Measurements from ENCODE around the gene UBQLN3. TPM values are rescaled to one million over a fixed set of nuclear protein-coding genes. Genes with fewer than 3 reads are reported as not detected.

The UBQLN3 gene
- polyA plus RNA-seq, 3 donors from 2014 or later, result not detected

GRCh38 chr11:5524756-5525155 is 15.0 kb upstream of the UBQLN3 start:
- Mint-ChIP-seq H3K36me3 (no peaks in the 10 kb centered on the region), H3K4me3 (no peak overlapping the region), H3K9me3 (no peaks in the 10 kb centered on the region), H3K27me3 (ENCODE audit: low read depth in 3 of 3) (peaks cover 2 to 4% (median 4%) of the 10 kb centered on the region in 3 donors), H3K27ac (no peak overlapping the region), H3K4me1 (no peaks in the 10 kb centered on the region)
- no peak for DNase-seq

GRCh38 chr11:5522308-5522707 is 12.6 kb upstream of the UBQLN3 start:
- H3K9me3 Mint-ChIP-seq, result peaks cover 0 to 2% (median 0%) of the 10 kb centered on the region in 6 donors
- peaks cover 0 to 4% (median 2%) of the 10 kb centered on the region in 3 donors for H3K27me3 Mint-ChIP-seq (ENCODE audit: low read depth in 3 of 3)
- no peak for DNase-seq
- H3K4me3 Mint-ChIP-seq, result no peak overlapping the region
- no peaks in the 10 kb centered on the region for H3K4me1 Mint-ChIP-seq
- H3K27ac Mint-ChIP-seq, result no peak overlapping the region
- H3K36me3 Mint-ChIP-seq, result no peaks in the 10 kb centered on the region

GRCh38 chr11:5521540-5521939 is 11.8 kb upstream of the UBQLN3 start:
- DNase-seq, result no peak
- no peak overlapping the region for H3K4me3 Mint-ChIP-seq
- H3K27ac Mint-ChIP-seq, result no peak overlapping the region
- H3K4me1 Mint-ChIP-seq, result no peaks in the 10 kb centered on the region
- H3K36me3 Mint-ChIP-seq, result no peaks in the 10 kb centered on the region
- peaks cover 0 to 2% (median 0%) of the 10 kb centered on the region in 6 donors for H3K9me3 Mint-ChIP-seq
- H3K27me3 Mint-ChIP-seq (ENCODE audit: low read depth in 3 of 3), result peaks cover 0 to 4% (median 0%) of the 10 kb centered on the region in 3 donors

GRCh38 chr11:5516599-5516998 is 6.8 kb upstream of the UBQLN3 start, which contains the start of gene UBQLNL:
TSS of gene UBQLNL (minus strand) at chr11:5516699. CDS start at chr11:5516441, 258 bp downstream.
- DNase-seq, result no peak
- H3K9me3 Mint-ChIP-seq, result peaks cover 0 to 2% (median 0%) of the 10 kb centered on the region in 6 donors

GRCh38 chr11:5514841-5515240 is 5.1 kb upstream of the UBQLN3 start:
- no peaks in the 10 kb centered on the region for H3K4me1 Mint-ChIP-seq
- no peak overlapping the region for H3K4me3 Mint-ChIP-seq
- H3K27ac Mint-ChIP-seq, result no peak overlapping the region

More at GRCh38 chr11:5516599-5516998, 6.8 kb upstream of the UBQLN3 start, which contains the start of gene UBQLNL:
- no peak within 1 kb of the TSS for H3K4me3 Mint-ChIP-seq
- H3K36me3 Mint-ChIP-seq, result no peaks in the 10 kb centered on the region
- no peaks in the 10 kb centered on the region for H3K4me1 Mint-ChIP-seq
- H3K27ac Mint-ChIP-seq, result no peak within 1 kb of the TSS
- peaks cover 0 to 2% (median 0%) of the 10 kb centered on the region in 3 donors for H3K27me3 Mint-ChIP-seq (ENCODE audit: low read depth in 3 of 3)

GRCh38 chr11:5508605-5509004 is 1.2 kb downstream of the UBQLN3 start:
- Mint-ChIP-seq H3K4me1 (no peaks in the 10 kb centered on the region), H3K36me3 (no peaks in the 10 kb centered on the region), H3K4me3 (no peak overlapping the region), H3K9me3 (no peaks in the 10 kb centered on the region), H3K27ac (no peak overlapping the region), H3K27me3 (ENCODE audit: low read depth in 3 of 3) (peaks cover 0 to 12% (median 0%) of the 10 kb centered on the region in 3 donors)
- no peak for DNase-seq

More at GRCh38 chr11:5514841-5515240, 5.1 kb upstream of the UBQLN3 start:
- Mint-ChIP-seq H3K27me3 (ENCODE audit: low read depth in 3 of 3) (peaks cover 0 to 6% (median 0%) of the 10 kb centered on the region in 3 donors), H3K9me3 (peaks cover 0 to 2% (median 0%) of the 10 kb centered on the region in 6 donors), H3K36me3 (no peaks in the 10 kb centered on the region)
- DNase-seq, result no peak

GRCh38 chr11:5507933-5508305 is 1.8 kb downstream of the UBQLN3 start:
- Mint-ChIP-seq H3K4me3 (no peak overlapping the region), H3K27me3 (ENCODE audit: low read depth in 3 of 3) (peaks cover 0 to 10% (median 0%) of the 10 kb centered on the region in 3 donors), H3K27ac (no peak overlapping the region), H3K36me3 (no peaks in the 10 kb centered on the region), H3K4me1 (no peaks in the 10 kb centered on the region), H3K9me3 (no peaks in the 10 kb centered on the region)
- no peak for DNase-seq

GRCh38 chr11:5507177-5507932 is 2.4 kb downstream of the UBQLN3 start:
- Mint-ChIP-seq H3K9me3 (no peaks in the 10 kb centered on the region), H3K36me3 (no peaks in the 10 kb centered on the region), H3K4me1 (no peaks in the 10 kb centered on the region), H3K27ac (no peak overlapping the region), H3K27me3 (ENCODE audit: low read depth in 3 of 3) (peaks cover 0 to 10% (median 0%) of the 10 kb centered on the region in 3 donors), H3K4me3 (no peak overlapping the region)
- DNase-seq, result no peak

GRCh38 chr11:5505363-5506048 is 4.3 kb downstream of the UBQLN3 start:
- no peaks in the 10 kb centered on the region for H3K36me3 Mint-ChIP-seq
- no peaks in the 10 kb centered on the region for H3K4me1 Mint-ChIP-seq
- no peak for DNase-seq
- H3K27ac Mint-ChIP-seq, result no peak overlapping the region
- peaks cover 0 to 6% (median 2%) of the 10 kb centered on the region in 3 donors for H3K27me3 Mint-ChIP-seq (ENCODE audit: low read depth in 3 of 3)
- H3K9me3 Mint-ChIP-seq, result no peaks in the 10 kb centered on the region
- H3K4me3 Mint-ChIP-seq, result no peak overlapping the region

- Mint-ChIP-seq H3K4me1 (no peaks in the 10 kb centered on the region), H3K36me3 (no peaks in the 10 kb centered on the region), H3K9me3 (no peaks in the 10 kb centered on the region), H3K27ac (no peak overlapping the region), H3K27me3 (ENCODE audit: low read depth in 3 of 3) (peaks cover 0 to 5% (median 2%) of the 10 kb centered on the region in 3 donors), H3K4me3 (no peak overlapping the region)
- no peak for DNase-seq
These were observed 5.3 kb downstream of the UBQLN3 start for GRCh38 chr11:5504403-5504921.

GRCh38 chr11:5500393-5500801 is 9.4 kb downstream of the UBQLN3 start:
- no peak for DNase-seq
- Mint-ChIP-seq H3K27me3 (ENCODE audit: low read depth in 3 of 3) (peaks cover 0 to 2% (median 0%) of the 10 kb centered on the region in 3 donors), H3K4me3 (no peak overlapping the region), H3K27ac (no peak overlapping the region), H3K9me3 (no peaks in the 10 kb centered on the region), H3K36me3 (no peaks in the 10 kb centered on the region), H3K4me1 (no peaks in the 10 kb centered on the region)

GRCh38 chr11:5499671-5500070 is 10.1 kb downstream of the UBQLN3 start:
- H3K27ac Mint-ChIP-seq, result no peak overlapping the region
- peaks cover 0 to 2% (median 0%) of the 10 kb centered on the region in 3 donors for H3K27me3 Mint-ChIP-seq (ENCODE audit: low read depth in 3 of 3)
- H3K4me3 Mint-ChIP-seq, result no peak overlapping the region
- no peaks in the 10 kb centered on the region for H3K4me1 Mint-ChIP-seq
- no peaks in the 10 kb centered on the region for H3K36me3 Mint-ChIP-seq
- DNase-seq, result no peak
- H3K9me3 Mint-ChIP-seq, result no peaks in the 10 kb centered on the region

- DNase-seq, result no peak
- no peak overlapping the region for H3K4me3 Mint-ChIP-seq
- H3K9me3 Mint-ChIP-seq, result peaks cover 0 to 3% (median 0%) of the 10 kb centered on the region in 6 donors
- no peak overlapping the region for H3K27ac Mint-ChIP-seq
- H3K36me3 Mint-ChIP-seq, result no peaks in the 10 kb centered on the region
- H3K27me3 Mint-ChIP-seq (ENCODE audit: low read depth in 3 of 3), result peaks cover 0 to 3% (median 0%) of the 10 kb centered on the region in 3 donors
- H3K4me1 Mint-ChIP-seq, result no peaks in the 10 kb centered on the region
These were observed 20.0 kb downstream of the UBQLN3 start for GRCh38 chr11:5489576-5490357.

All from immature natural killer cell (primary cell).